ENCODE data around the gene COPS7B. TPM values are rescaled to one million over a fixed set of nuclear protein-coding genes. Genes with fewer than 3 reads are reported as not detected.

Gene COPS7B
- total RNA-seq, 4 donors from 2014 or later, result 13.8 to 36.9 (median 23.2) TPM

DNA sequence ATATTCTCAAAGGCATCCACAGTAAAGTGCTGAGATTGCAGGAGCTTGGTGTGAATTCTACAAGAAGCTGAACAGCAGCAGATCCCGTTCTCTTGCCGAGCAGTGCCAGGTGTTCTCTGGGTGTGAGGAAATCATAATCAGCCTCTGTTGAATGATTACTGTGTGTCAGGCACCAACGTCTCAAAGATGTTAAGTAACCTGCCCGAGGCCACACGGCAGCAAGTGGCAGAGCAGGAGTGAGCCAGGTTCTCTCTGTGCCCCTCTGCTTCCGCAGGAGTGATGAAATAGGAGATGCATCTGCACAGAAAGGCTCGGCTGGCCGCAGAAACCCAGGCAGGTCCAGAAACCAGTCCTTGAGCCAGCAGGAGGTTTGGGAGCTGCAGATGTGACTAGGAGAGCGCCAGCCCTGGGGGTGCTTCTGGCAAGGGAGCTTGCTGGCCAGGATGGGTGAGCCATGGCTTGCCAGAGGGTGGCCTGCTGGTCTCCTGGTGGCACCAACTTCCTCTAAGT lies 68.4 kb downstream of the COPS7B start:
- ATAC-seq (ENCODE audit: low FRiP score), result no peak
- no peak for DNase-seq (ENCODE audit: low spot score)
- TF ChIP-seq, protein P1, sequence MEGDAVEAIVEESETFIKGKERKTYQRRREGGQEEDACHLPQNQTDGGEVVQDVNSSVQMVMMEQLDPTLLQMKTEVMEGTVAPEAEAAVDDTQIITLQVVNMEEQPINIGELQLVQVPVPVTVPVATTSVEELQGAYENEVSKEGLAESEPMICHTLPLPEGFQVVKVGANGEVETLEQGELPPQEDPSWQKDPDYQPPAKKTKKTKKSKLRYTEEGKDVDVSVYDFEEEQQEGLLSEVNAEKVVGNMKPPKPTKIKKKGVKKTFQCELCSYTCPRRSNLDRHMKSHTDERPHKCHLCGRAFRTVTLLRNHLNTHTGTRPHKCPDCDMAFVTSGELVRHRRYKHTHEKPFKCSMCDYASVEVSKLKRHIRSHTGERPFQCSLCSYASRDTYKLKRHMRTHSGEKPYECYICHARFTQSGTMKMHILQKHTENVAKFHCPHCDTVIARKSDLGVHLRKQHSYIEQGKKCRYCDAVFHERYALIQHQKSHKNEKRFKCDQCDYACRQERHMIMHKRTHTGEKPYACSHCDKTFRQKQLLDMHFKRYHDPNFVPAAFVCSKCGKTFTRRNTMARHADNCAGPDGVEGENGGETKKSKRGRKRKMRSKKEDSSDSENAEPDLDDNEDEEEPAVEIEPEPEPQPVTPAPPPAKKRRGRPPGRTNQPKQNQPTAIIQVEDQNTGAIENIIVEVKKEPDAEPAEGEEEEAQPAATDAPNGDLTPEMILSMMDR (IDR thresholded peaks at IDR 0.05), result no peak

DNA sequence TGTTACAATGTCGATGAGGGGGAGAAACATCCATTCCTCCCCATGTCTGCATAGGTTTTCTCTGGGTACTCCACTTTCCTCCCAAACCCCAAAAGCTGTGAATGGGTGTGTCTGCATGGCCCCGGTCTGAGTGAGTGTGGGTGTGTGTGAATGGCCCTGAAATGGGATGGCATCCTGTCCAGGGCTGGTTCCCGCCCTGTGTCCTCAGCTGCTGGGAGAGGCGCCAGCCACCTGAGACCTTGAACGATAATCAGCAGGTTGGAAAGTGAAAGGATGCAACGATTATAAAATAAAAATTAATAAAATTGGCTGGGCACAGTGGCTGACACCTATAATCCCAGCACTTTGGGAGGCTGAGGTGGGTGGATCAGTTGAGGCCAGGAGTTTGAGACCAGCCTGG lies 70.7 kb downstream of the COPS7B start:
- DNase-seq (ENCODE audit: low spot score) (no peak), ATAC-seq (ENCODE audit: low FRiP score) (no peak)
- TF ChIP-seq, protein P1 (IDR thresholded peaks at IDR 0.05), result no peak

Small RNA genes within 50 kb of the gene (small RNA-seq; reads per million reads assigned to genes)
- gene AC073476.4, result not detected

Other genes with a start within 250 kb of the COPS7B start
- gene TEX44, start 193.6 kb upstream of the COPS7B start, total RNA-seq, result not detected
- 1,000 to 10,000 TPM in 1 of 4 donors, 100 to 1,000 TPM in 3; 757 to 1,307 (median 926) TPM for gene PTMA, start 77.9 kb upstream of the COPS7B start, total RNA-seq
- 10 to 100 TPM; 13.8 to 38.8 (median 17.9) TPM for gene PDE6D, start 5.2 kb upstream of the COPS7B start, total RNA-seq
- not detected for gene NPPC, start 140.0 kb downstream of the COPS7B start, total RNA-seq
- gene DIS3L2, start 175.3 kb downstream of the COPS7B start, total RNA-seq, result 10 to 100 TPM; 22.2 to 31.6 (median 27.8) TPM

Data from omental fat pad (tissue), 4 donors.